ENCODE measurements around the gene RGS3.

DNA sequence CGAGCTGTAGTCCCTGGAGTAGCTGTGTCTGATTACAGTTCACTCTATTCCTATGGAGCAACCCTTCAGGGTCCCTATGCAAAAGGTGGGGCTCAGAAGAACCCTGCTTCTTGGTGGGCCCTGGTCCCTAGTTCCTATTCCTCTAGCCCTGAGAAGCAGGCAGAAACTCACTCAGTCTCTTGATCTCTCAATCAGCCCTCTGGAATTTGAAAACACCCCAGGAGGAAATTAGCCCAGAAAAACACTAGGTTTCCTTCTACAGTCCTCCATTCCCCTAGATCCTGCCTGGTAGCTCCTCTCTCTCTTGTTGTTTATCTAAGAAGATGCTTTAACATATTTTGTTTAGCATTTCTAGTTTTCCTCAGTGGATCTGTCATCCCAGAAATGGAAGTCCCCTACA, 7.6 kb downstream of the RGS3 start:
- TF ChIP-seq CTCF (IDR thresholded peaks at IDR 0.05) (no peak), POLR2A (IDR thresholded peaks at IDR 0.05) (no peak)
